NCI-H510A treated with DMSO at 0.1 percent for 48 hours (cell line): ENCODE data around the gene KRTAP5-6.

ENCODE experiments used
- DNase-seq: peaks from one replicate; lab custom pipeline; 2025; lab: John Stamatoyannopoulos, UW

The KRTAP5-6 gene

DNA sequence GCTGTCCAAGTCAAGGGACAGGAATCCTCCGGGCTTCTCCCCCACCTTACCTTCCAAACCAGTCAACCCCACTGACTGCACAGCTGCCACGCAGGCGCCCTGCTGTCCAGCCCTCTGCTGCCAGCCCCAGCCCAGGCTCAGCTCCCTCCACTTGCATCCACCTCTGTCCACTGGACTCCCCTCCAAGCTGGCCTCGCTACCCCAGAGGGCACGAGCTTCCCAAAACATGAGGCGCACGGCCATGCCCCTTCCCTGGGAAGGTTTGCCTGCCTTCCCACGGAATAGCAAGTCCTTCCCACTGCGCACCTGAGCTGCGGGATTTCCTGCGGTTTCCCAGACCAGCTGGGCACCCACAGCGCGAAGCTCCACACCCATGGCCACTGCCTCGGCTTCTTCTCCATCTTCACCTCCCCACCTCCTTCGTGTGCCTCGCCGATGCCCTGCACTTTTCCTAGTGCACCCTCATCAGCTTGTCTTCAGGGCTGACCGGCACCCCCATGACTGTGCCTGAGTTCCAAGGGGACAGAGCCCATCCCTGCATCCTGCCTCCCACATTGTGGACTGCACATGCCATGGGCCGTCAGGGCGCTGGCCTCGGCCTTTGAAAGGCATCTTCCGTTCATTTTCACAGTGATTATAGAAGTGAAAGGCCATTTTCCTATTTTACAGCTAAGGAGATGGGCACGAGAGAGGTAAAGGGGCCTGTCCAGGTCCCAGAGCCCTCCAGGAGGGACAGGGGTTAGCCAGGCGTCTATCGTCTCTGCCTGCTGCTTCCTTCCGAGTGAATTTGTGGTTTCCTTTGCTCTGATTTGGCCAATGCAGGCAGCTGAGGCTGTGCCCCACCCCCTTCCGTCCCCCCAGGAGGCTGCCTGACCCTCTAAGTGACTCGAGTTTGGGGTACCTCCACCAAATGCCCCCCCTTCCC, 37.0 kb downstream of the KRTAP5-6 start:
- no peak for DNase-seq

DNA sequence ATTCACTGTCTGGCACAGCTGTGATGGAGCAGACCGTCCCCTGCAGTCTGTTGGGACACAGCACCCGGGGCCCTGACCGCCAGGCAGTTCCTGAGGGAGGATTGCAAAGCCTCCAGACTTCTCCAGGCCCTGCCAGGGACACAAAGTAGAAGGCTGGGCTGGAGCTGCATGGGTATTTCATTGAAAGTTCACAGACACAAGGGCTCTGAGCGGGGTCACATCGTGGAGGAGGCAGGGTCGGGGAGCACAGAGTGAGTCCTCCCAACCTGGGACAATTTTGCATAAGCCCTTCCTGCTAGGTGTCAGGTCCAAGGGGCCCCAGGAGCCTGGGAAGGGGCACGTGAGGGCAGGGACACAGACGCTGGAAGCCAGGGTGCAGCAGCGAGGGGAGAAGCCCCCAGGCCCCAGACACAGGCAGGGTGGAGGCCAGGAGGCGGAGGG, 37.7 kb downstream of the KRTAP5-6 start:
- DNase-seq, result no peak

DNA sequence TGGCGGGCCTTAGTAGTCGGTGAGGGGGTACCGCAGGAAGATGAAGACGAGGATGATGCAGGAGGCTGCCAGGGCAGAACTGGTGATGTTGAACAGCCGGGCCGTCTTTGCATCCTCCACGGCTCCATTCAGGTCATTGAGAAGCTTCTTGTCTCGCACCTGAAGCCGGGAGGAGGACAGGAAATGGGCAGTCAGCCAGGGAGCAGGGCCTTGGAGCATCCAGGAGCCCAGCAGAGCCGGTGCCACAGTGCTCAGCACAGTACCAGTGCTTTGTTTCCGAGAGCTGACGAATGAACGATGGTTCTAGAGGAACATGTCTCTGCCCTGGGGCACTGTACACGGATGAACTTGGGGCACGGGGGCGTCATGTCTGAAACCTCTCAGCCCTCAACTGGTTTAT, 38.3 kb downstream of the KRTAP5-6 start:
- DNase-seq, result no peak

DNA sequence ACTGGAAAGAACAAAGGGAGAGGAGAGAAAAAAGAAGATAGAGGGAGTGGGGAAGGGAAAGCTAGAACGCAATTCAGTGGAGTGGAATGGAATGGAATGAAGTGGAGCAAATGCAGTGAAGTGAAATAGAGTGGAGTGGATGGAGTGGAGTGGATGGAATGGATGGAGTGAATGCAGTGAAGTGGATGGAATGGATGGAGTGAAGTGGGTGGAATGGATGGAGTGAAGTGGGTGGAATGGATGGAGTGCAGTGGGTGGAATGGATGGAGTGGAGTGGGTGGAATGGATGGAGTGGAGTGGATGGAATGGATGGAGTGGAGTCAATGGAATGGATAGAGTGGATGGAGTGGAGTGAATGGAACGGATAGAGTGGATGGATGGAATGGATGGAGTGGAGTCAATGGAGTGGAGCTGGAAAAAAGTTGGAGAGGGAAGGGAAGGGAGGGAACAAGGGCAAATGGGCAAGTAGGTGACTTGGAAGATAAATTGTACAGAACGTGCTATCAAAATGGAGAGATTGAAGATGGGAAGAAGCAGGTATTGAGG, 39.5 kb downstream of the KRTAP5-6 start:
- DNase-seq, result no peak

DNA sequence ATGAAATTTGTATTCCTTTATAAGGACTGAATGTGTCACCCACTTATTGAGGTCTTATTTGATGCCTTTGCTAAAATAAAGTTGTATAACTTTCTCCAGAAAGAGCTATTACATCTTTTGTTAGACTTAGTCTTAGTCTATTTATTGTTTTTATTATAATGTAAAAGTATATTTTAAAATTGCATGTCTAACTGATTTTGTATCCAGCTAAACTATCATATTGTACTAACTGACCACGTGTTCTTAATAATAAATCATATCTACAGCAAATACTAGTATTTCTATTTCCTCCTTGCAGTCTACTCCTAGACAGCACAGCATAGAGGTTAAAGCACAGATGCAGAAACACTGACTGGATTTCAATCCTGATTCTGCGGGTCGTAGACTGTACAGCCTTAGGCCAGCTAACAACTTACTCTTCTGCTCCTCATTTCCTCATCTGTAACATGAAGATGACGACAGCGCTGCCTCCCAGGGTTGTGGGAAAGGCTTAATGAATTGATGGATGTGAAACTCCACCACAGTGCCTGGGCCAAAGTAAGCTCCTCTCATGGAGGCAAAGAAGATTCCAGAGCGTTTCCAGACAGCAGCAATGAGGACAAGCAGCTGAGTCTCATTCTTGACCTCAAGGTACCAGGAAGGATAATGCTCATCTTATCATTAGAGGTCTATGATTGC, 40.2 kb downstream of the KRTAP5-6 start:
- no peak for DNase-seq

DNA sequence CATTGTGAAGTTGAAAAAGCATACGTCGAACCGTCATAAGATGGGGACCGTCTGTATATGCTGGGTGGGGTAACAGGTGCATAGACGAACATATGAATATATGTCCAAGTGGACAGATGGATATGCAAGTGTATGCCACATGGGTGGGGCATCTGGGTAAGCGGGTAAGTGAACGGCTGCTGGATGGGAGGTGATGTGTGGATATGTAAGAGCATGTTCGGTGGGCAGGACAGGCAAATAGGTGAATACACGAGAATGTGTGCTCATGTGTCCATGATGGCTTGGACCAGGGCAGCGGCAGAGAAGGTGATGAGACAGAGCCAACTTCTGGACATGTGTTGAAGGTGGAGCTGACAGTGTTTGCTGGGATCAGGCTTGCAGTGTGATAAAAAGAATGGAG, 41.4 kb downstream of the KRTAP5-6 start:
- DNase-seq, result no peak

DNA sequence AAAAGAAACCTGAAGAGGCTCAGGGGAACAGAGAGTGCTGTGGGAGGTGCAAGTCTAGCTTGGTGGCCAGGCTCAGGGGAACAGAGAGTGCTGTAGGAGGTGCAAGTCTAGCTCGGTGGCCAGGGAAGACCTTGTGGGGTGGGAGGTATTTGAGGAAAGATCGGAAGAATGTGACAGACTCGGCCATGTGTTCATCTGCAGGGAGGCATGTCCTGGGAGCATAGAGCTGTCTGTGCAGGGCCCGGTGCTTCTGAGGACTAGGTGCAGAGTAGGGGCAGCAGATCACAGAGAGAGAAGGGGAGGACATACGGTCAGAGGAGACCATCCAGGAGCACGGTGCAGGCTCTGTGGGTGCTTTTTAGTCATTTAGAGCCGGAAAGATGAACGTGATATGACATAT, 42.6 kb downstream of the KRTAP5-6 start:
- no peak for DNase-seq

DNA sequence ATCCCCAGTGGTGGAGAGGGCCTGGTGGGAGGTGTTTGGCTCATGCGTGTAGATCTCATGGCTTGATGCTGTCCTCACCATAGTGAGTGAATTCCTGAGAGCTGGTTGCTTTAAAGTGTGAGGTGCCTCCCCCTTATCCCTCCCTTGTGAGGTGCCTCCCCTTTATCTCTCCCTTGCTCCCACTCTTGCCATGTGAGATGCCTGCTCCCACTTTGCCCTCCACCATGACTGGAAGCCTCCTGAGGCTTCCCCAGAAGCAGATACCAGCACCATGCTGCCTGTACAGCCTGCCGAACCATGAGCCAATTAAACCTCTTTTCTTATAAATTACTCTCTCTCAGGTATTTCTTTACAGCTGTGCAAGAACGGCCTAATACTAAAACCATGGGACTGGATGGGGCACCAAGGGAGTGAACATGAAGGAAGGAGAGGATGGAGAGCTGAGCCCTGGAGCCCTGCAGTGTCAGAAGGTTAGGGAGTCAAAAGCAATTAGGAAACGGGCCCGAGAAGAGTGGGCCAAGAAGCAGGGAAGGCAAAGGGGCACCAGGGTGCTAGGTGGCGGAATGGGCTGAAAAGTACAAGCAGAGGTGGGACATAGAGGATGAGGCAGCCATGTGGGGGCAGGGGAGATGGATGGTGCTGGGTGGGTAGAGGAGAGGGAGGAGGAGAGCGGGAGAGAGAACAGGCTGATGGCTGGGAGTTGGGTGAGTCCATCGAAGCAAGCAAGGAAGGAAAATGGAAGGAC, 44.0 kb downstream of the KRTAP5-6 start:
- no peak for DNase-seq

DNA sequence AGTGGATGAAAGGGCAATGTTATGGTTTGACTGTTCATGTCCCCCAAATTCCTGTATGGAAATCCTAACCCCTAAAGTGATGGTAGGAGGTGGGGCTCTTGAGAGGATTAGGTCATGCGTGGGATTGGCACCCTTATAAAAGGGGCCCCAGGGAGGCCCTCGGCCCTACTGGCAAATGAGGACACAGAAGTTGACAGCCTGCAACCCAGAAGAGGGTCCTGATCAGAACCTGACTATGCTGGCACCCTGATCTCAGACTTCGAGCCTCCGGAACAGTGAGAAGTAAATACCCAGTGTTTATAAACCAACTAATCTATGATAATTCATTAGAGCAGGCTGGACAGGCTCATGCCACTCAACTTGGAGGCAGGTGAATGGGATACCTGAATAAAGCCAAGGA, 44.7 kb downstream of the KRTAP5-6 start:
- no peak for DNase-seq

DNA sequence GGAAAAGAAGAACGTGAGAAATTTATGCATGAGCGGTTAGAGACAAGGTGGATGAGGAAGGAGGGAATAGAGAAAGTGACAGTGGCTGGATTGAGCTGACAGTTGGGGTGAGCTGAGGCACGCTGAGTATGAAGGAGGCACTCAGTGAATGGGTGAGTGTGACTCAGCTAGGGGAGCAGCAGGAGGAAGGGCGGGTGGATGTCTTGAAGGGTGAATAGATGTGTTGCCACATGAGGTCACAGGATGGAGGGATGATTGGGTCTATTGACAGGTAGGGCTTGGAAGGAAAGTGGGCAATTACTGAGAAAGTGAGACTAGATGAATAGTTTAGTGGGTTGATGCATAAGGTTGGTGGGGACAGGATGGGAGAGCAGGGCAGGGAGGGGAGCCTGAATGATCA, 45.4 kb downstream of the KRTAP5-6 start:
- DNase-seq, result no peak

DNA sequence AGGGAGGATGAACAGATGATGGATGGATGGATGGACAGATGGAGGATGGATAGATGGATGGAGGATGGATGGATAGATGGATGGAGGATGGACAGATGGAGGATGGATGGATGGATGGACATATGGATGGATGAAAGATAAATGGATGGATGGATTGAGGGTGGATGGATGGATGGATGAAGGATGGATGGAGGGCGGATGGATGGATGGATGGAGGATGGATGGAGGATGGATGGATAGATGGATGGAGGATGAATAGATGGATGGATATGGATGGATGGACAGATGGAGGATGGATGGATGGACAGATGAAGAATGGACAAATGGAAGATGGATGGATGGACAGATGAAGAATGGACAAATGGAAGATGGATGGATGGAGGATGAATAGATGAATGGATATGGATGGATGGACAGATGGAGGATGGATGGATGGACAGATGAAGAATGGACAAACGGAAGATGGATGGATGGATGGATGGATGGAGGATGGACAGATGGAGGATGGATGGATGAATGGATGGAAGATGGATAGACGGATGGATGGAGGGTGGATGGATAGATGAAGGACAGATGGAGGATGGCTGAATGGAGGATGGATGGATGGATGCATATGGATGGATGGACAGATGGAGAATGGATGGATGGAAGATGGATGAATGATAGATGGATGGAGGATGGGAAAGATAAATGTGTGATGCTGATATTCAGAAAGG, 46.0 kb downstream of the KRTAP5-6 start:
- no peak for DNase-seq

DNA sequence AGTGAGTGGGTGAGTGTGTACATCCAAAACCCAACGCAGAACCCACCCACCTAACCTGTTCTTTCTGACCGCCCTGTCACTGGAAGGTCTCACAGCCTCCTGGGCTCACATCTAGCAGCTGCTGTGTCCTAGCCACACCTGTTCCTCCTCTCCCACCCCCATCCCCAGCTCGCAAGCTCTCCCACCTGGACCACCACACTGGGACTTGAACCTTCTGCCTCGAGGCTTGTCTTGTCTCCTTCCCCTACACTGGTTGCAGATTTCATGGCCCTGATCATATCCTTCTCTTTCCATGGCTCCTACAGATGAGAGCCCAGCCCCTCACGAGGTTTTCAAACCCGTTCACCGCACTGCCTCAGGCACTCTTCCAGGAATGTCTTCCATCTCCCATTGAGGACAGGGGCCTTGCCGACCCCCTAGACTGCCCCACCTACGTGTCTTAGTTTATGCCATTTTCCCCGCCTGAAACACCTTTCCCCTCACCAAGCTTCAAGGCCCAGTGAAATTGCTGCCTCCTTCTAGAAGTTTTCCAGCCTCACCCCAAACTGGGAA, 46.7 kb downstream of the KRTAP5-6 start:
- no peak for DNase-seq

DNA sequence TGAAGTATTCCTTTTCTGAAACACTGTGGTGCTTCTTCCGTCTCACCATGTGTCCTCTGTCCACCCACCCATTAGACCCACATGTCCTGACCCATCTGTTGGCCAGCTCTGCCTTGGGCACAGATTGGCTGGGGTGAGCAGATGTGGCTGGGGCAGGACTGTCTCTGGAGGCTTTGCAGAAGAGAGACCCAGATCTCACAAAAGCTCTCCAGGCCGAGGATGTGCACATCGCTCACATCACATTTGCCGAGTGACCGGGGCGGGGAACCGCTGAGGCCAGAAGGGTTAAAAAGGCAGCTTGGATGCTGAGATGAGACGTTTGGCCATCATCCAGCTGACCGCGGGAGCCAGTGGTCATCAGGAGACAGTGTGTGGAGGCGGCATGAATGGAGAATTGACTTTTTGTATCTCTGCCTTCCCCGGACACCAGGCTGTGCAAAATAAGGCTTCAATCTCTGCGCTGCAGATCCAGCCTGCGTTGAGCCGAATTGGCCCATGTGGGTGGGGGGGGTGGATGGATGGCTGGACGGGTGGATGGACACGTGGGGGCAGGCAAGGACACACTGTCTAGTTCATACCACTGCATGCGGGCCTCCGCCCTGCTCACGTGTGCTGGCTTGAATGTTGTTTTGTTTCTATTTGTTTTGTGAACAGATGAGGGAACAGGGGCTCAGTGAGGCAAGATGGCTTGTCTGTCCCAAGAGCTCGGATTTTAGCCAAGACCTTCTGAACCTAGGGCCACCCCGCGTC, 47.3 kb downstream of the KRTAP5-6 start:
- no peak for DNase-seq

DNA sequence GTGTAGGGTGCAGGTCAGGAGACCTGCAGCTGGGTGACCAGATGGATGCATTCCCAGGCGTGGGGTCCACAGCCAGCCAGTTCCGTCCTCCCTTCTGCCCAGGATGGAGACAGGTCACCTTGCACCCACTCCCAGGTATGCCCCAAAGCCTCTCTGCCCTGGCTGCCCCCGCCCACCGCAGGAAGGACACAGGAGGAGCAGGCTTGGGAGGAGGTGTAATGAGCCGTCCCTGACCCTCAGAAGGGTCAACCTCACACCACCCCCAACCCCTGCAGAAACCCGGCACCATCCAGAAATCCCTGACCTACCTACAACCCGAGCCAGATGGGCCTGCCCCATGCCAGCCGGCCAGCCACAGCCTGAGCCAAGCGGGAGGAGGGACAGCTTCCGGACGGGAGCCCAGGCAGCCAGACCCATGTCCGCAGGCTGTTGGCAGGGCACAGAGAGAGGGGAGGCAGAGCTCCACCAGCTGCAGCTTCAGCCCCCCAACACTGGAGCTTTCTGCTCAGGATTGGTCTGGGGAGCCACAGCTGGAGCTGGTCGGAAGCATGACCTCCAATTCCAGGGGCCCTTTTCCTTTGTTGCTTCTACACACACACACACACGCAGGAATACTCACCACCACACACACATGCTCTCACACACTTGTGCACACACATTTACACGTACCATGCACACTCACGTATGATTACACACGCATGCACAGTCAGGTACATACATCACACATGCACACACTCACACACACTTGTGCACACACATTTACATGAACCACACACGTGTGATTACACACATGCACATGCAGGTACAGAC, 48.1 kb downstream of the KRTAP5-6 start:
- no peak for DNase-seq

DNA sequence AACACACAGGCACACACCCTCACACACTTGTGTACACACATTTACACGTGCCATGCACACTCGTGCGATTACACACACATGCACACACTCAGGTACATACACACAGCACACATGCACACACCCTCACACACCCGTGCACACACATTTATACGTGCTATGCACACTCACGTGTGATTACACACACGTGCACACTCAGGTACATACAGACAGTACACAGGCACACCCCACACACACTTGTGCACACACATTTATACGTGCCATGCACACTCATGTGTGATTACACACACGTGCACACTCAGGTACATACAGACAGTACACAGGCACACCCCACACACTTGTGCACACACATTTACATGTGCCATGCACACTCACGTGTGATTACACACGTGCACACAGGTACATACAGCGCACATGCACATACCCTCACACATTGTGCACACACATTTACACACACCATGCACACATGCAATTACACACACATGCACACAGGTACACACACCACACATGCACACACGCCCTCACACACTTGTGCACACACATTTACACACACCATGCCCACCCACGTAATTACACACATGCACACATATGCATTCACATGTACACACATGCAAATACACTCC, 48.8 kb downstream of the KRTAP5-6 start:
- DNase-seq, result no peak

DNA sequence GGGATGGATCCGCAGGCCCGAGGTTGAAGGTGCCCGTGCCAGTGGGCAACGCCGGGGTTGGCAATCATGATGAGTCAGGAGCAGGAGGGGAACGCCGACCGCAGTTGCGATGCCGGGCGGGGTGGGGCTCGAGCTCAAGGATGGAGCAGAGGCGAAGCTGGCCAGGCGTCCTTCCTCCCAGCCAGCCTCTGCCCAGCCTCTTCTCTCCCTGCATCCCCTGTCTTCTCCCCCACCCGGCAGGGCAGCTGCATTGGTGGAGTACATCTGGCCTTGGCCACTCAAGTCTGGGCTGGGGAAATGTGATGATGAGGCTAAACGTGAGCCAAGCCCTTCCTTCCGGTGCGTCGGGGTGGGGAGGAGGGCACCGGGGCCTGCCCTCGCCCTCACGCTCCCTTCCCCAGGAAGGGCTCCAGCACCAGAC, 49.5 kb downstream of the KRTAP5-6 start:
- no peak for DNase-seq

DNA sequence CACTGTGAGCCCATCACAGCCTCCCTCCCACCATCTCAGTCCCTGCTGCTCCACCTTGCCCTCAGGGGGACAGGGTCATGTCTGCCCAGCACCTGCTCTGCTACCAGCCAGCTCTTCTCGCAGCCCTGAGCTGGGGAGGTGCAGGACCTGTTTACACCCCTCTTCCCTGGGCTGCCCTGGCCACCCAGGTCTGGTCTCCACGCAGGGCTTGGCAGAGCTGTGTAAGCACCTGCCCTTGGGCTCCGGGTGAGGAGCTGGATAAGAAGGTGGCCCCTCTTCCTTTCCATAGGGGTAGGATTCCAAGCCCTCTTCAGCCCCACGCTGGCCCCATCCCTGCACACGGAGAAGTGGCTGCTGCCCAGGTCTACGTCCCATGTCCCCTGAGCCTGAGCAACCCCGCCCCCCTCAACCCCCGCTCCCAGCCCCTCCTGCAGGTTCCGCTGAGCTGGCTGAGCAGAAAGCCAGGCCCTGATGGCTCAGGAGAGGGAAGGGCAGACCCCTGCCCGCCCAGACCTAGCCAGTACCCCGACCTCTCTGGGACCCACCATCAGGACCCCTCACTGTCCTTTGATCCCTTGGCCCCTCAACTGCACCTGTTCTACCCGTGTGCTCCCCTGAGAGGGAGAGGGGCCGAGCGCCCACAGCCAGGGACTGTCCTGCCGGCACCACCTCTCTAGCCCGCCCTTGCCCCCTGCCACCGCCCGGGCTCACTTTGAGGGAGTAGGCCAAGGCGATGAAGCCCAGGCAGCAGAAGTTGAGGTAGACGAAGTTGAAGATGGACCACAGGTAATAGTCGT, 50.2 kb downstream of the KRTAP5-6 start:
- DNase-seq, result no peak
